Adipose tissue (tissue), 3 donors: ENCODE data around the gene PCP2. TPM values are rescaled to one million over a fixed set of nuclear protein-coding genes. Genes with fewer than 3 reads are reported as not detected.

ENCODE experiments used
- H3K27ac ChIP-seq: one replicate; pipeline ENCODE4 v1.5.1; 2013; ENCODE audit warnings: low read depth, low read length
- WGBS, 3 donors: extraction: QIAGEN DNeasy Blood & Tissue Kit; methylation state at CpG; one replicate each; pipeline ENCODE4 v1.1.7; 2013; 5-methylcytosine and 5-hydroxymethylcytosine counted together
- polyA plus RNA-seq, 3 donors: library from polyadenylated mRNA; stranded (reverse); fragments of 200-250 nt; gene quantifications; one replicate each; pipeline ENCODE4 v1.2.3, GENCODE V29; 2013
- donor health status: healthy with polysubstance abuse.
- donor health status: Bipolar disorder and iron deficiency.
- donor health status: healthy.

The PCP2 gene
- polyA plus RNA-seq, 3 donors, result 0.10 to 3.7 TPM; not detected in 1

DNA sequence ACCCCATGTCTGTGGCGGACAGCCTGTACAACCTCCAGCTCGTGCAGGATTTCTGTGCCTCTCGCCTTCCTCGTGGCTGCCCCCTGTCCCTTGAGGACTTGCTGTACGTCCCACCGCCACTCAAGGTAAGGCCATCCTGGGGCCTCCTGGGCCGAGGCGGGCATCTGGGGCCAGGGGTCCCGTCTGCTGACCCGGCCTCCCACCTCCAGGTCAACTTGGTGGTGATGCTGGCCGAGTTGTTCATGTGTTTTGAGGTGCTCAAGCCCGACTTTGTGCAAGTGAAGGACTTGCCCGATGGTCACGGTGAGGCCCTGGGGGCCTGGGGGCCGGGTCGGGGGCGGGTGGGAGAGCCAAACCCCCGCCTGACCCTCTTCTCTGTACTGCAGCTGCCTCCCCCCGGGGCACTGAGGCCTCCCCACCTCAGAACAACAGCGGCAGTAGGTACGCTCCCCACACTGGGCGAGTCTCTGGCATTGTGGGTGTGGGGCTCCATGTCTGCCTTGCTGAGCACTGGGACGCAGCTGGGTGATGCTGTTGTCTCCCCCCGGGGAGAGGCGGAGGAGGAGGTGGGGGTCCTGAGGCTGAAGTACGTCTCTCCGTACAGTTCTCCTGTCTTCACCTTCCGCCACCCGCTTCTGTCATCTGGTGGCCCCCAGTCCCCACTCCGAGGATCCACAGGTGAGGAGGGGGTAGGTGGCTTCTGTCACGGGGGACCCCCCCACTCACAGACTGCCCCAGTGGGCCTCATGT is 22.9 kb downstream of the PCP2 start:
- WGBS, 3 donors, result 83 to 88% (median 84%) methylated on average over 30 to 31 of the region's 31 CpGs
- H3K27ac ChIP-seq, result no peak overlapping the region

DNA sequence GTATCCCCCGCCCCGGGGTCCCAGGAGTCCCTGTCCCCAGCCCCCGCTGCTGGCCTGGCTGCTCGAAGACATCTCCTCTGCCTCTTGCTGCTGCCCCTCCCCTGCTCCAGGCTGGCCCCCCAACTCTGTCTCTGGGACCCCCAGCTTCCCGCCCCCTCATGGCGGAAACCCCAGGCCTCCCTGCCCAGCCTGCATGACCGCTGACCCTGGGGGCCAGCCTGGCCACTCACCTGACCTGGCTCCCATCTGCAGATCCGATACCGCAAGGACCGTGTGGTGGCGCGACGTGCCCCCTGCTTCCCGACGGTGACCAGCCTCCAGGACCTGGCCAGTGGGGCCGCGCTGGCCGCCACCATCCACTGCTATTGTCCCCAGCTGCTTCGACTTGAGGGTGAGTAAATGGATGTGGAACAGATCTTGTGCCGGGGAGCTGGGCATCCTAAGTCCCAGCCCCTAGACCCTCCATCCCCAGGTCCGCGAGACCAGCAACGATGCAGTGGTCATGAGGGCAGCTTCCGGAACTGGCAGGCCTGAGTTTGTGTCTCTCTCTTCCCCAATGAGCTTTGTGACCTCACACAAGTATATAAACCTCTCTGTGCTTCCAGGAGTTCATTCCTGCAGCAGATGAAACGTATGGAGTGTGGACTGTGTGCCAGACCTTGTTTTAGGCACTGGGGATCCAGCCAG is 25.5 kb downstream of the PCP2 start:
- WGBS, 3 donors, result 86 to 92% (median 90%) methylated on average over 22 to 25 of the region's 25 CpGs
- H3K27ac ChIP-seq, result no peak overlapping the region

GRCh38 chr19:7607212-7607873 is 26.2 kb downstream of the PCP2 start:
- WGBS, 3 donors, result 67 to 84% (median 68%) methylated on average over 8 to 10 of the region's 10 CpGs
- H3K27ac ChIP-seq, result no peak overlapping the region

- H3K27ac ChIP-seq, result no peak overlapping the region
- 72 to 88% (median 80%) methylated on average over 16 to 17 of the region's 17 CpGs for WGBS, 3 donors
Observed at GRCh38 chr19:7606289-7606688, 27.2 kb downstream of the PCP2 start.

DNA sequence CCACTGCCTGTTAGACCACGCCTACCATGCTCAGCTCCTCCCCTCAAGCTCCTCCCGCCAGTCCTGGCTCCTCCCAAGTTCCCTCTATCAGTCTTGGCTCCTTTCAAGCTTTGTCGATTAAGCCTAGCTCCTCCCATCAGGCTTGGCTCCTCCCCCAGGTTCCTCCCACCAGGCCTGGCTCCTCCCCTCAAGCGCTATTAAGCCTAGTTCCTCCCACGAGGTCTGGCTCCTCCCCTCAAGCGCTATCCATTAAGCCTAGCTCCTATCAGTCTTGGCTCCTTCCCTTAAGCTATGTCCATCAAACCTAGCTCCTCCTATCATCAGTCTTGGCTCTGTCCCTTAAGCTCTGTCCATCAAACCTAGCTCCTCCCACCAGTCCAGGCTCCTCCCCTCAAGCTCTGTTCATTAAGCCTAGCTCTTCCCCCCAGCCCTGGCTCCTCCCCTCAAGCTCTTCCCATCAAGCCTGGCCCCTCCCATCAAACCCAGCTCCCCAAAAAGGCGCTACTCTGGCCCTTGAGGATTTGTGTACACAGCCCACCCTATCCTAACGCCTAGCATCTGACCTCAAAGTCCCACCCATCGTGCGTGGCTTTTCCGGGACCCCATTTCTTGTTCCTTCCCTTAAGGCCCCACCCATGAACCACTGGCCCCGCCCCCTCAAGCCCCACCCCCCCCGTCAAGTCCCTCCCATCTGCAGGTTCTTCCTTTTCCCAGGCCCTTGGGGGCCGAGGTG is 27.9 kb downstream of the PCP2 start:
- H3K27ac ChIP-seq, result no peak overlapping the region
- WGBS, 3 donors, result 65 to 79% (median 71%) methylated on average over 13 to 14 of the region's 14 CpGs

DNA sequence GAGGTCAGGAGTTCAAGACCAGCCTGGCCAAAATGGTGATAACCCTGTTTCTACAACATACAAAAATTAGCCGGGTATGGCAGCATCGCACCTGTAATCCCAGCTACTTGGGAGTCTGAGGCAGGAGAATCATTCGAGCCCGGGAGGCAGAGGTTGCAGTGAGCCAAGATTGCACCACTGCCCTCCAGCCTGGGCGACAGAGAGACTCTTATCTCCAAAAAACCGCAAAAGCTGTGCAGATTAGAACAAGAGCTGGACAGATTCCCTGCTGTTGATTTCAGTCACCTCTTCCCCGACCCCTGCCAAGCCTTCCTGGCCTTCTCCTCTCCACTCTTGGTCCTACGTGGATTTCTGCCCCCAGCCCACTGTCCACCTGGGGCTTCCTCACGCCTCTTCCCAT is 29.6 kb downstream of the PCP2 start:
- 68 to 79% (median 74%) methylated on average over 9 of the region's 9 CpGs for WGBS, 3 donors

GRCh38 chr19:7602935-7603497 is 30.5 kb downstream of the PCP2 start:
- H3K27ac ChIP-seq, result no peak overlapping the region

More for the DNA sequence above, 29.6 kb downstream of the PCP2 start:
- H3K27ac ChIP-seq, result no peak overlapping the region

DNA sequence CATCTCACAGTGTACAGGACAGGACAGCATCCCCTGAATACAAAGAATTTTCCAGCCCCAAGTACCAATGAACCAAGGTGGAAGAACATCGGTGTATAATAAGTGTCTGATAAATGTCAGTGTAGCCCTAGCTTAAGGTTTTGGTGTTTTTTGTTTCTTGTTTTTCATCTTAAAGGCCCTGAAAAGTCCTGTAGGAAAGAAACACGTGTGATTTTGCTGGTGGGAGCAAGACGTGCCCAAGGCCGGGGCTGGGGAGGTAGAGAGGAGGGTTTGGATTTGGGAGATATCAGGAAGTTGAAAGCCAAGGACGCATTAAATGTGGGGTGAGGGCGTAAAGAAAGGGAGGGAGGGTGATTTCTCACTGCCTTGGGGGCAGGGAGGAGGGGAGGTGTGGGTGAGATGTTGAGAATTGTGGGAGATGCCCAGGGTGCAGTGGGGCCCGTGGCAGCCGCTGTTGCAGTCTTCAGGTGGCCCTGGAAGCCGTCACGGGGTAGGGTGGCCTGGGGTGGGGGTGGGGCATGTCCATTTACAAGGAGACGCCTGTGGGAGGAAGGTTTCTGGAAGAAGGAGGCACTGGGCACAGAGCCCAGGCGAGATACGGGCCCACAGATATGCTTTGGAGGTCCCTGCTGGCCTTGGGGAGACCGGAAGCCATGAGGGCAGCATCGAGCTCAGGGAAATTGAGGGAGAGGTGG is 31.1 kb downstream of the PCP2 start:
- H3K27ac ChIP-seq, result no peak overlapping the region

More at GRCh38 chr19:7602935-7603497, 30.5 kb downstream of the PCP2 start:
- 51 to 60% (median 54%) methylated on average over 11 of the region's 11 CpGs for WGBS, 3 donors

GRCh38 chr19:7600721-7601120 is 32.8 kb downstream of the PCP2 start:
- H3K27ac ChIP-seq, result no peak overlapping the region

More for the DNA sequence above, 31.1 kb downstream of the PCP2 start:
- 24 to 36% (median 33%) methylated on average over 14 to 15 of the region's 15 CpGs for WGBS, 3 donors

GRCh38 chr19:7598180-7598579 is 35.3 kb downstream of the PCP2 start:
- WGBS, 3 donors, result 71 to 80% (median 75%) methylated on average over 6 of the region's 6 CpGs
- no peak overlapping the region for H3K27ac ChIP-seq

GRCh38 chr19:7597689-7598088 is 35.8 kb downstream of the PCP2 start:
- no peak overlapping the region for H3K27ac ChIP-seq
- WGBS, 3 donors, result 62 to 75% (median 66%) methylated on average over 9 of the region's 9 CpGs

GRCh38 chr19:7596211-7596937 is 37.1 kb downstream of the PCP2 start:
- no peak overlapping the region for H3K27ac ChIP-seq
- WGBS, 3 donors, result 2 to 4% (median 4%) methylated on average over 51 to 68 of the region's 70 CpGs

DNA sequence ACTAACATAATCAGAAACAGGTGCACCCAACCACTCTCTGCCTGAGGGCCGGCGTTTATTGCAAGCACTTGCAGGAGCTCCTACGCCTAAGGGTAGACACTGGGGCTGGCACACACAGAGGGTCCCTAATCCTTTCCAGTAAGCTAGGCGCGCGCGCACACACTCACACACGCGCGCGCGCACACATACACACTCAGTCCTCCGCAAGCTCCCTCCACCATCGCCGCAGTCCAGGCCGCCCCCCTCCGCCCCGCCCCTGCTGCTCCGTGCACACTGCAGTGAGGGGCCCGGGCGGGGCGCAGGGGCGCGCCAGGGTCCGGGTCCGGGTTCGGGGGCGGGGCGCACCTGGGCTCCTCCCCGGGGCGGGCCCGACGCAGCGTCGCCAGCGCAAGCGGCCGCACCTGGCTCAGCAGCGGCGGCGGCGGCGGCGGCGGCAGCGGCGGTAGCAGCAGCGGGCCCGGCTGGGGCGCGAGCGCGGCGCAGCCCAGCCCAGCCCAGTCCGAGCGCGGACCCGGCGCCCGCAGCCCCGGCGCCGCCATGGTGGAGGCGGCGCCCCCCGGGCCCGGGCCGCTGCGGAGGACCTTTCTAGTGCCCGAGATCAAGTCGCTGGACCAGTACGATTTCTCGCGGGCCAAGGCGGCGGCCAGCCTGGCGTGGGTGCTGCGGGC is 37.9 kb downstream of the PCP2 start, which contains the start of gene CAMSAP3:
TSS of gene CAMSAP3 (plus strand) at position 398 of the 668 bp plus-strand sequence. CDS start at position 538, 140 bp downstream.
- WGBS, 3 donors, result 0 to 1% (median 1%) methylated on average over 35 to 78 of the region's 78 CpGs

GRCh38 chr19:7590256-7590655 is 43.3 kb downstream of the PCP2 start:
- whole genome bisulfite sequencing, 3 donors, result 31 to 58% (median 54%) methylated on average over 8 of the region's 8 CpGs
- no peak overlapping the region for H3K27ac ChIP-seq

More for the DNA sequence above, 37.9 kb downstream of the PCP2 start, which contains the start of gene CAMSAP3:
- no peak within 1 kb of the TSS for H3K27ac ChIP-seq

DNA sequence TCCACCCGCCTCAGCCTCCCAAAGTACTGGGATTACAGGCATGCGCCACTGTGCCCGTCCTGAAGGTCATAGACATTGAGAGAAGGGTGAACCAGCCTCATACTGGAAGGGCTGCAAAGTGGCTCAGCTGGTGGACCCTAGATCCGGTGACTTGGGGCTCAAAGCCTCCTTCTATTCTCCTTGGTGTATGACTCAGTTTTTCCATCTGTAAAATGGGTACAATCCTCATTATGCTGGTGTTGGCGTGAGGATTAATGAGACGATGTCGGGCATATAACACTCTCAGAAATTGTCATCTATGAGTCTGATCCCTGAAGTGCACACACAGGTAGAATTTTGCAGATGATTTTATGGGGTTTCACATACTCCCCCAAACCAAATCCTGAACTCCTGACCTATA is 43.7 kb downstream of the PCP2 start:
- no peak overlapping the region for H3K27ac ChIP-seq
- WGBS, 3 donors, result 86 to 92% (median 89%) methylated on average over 7 of the region's 7 CpGs

DNA sequence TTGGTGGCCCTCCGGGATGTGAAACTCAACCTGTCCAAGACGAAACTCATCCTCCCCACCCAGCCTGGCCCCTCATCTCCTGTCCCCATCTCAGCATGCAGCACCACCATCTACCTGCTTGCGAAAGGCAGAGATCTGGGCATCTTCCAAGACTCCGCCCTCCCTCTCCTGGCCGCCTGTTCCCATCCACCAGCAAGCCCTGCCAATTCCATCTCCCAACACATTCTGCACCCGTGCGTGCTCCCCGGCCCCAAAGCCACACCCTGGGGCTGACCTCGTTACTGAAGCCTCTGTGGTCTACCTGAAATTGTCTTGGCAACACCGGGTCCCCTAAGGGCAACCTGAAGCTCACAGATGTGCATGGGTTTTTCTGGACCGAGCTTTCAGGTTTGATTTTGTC is 51.1 kb downstream of the PCP2 start:
- whole genome bisulfite sequencing, 3 donors, result 57 to 60% (median 59%) methylated on average over 11 of the region's 11 CpGs

More for the DNA sequence above, 51.1 kb downstream of the PCP2 start:
- no peak overlapping the region for H3K27ac ChIP-seq
